ENCODE measurements around the gene KLK6. TPM values are rescaled to one million over a fixed set of nuclear protein-coding genes. Genes with fewer than 3 reads are reported as not detected.

Gene KLK6
- total and polyA plus RNA-seq, 2 donors (not counting 3 experiments of a cell fraction or from before 2014, with no cell fraction given) = 0.12 TPM; not detected in 1

GRCh38 chr19:50924586-50924985 lies 44.8 kb downstream of the KLK6 start:
- ChIA-PET POLR2A (no interaction called here), CTCF (interaction anchor here (0.8 to 6.6 kb wide), 5 partner anchors 9 to 387 kb away, joined by 3 to 129 read pairs (median 4); no protein-coding TSS in a partner anchor)
- Histone ChIP-seq H3K9me3 (replicated peaks; ENCODE audit: control insufficient read depth, insufficient read depth, low read length) (no peaks in the 10 kb centered on the region), H3K9me1 (replicated peaks; ENCODE audit: control insufficient read depth, extremely low read depth, insufficient read depth, low read length) (no peaks in the 10 kb centered on the region), H3K4me1 (ENCODE audit: control insufficient read depth, extremely low read depth, insufficient read depth, low read length) (no peaks in the 10 kb centered on the region), H3K9ac (replicated peaks; ENCODE audit: extremely low read depth, insufficient read depth, low read length) (no peak overlapping the region), H3K4me3 (replicated peaks in 1 of 3; ENCODE audit: insufficient read depth in 1 of 3, low read depth in 1 of 3, low read length in 3 of 3) (no peak overlapping the region), H2AFZ (ENCODE audit: low read depth, low read length) (no peak overlapping the region), H3K79me2 (ENCODE audit: control insufficient read depth, insufficient read depth, low read length) (no peaks in the 10 kb centered on the region), H3K36me3 (ENCODE audit: control insufficient read depth in 2 of 2, extremely low read depth in 1 of 2, insufficient read depth in 2 of 2, low read length in 2 of 2) (no peaks in the 10 kb centered on the region), H4K20me1 (replicated peaks; ENCODE audit: control insufficient read depth, extremely low read depth, insufficient read depth, low read length) (no peaks in the 10 kb centered on the region), H3K27ac (ENCODE audit: insufficient read depth, low read depth, low read length) (no peak overlapping the region), H3K4me2 (ENCODE audit: insufficient read depth, low read length) (no peak overlapping the region), H3K27me3 (ENCODE audit: control insufficient read depth in 2 of 2, insufficient read depth in 2 of 2, low read length in 2 of 2) (peaks cover 0 to 3% of the 10 kb centered on the region in 2 experiments)
- no peak for DNase-seq (ENCODE audit: low read depth, low spot score)
- TF ChIP-seq MAX (IDR thresholded peaks at IDR 0.05; ENCODE audit: insufficient read depth, insufficient read length) (no peak), MYC (IDR thresholded peaks at IDR 0.05; ENCODE audit: low read depth, low read length) (no peak), FOS (IDR thresholded peaks at IDR 0.05; ENCODE audit: borderline replicate concordance, insufficient read depth, low read length) (no peak), POLR2AphosphoS5 (IDR thresholded peaks at IDR 0.05; ENCODE audit: insufficient read depth, low read depth, low read length) (no peak), JUN (IDR thresholded peaks at IDR 0.05; ENCODE audit: borderline replicate concordance, insufficient read depth, insufficient read length, low read depth) (no peak)
- TF ChIP-seq, protein P1, sequence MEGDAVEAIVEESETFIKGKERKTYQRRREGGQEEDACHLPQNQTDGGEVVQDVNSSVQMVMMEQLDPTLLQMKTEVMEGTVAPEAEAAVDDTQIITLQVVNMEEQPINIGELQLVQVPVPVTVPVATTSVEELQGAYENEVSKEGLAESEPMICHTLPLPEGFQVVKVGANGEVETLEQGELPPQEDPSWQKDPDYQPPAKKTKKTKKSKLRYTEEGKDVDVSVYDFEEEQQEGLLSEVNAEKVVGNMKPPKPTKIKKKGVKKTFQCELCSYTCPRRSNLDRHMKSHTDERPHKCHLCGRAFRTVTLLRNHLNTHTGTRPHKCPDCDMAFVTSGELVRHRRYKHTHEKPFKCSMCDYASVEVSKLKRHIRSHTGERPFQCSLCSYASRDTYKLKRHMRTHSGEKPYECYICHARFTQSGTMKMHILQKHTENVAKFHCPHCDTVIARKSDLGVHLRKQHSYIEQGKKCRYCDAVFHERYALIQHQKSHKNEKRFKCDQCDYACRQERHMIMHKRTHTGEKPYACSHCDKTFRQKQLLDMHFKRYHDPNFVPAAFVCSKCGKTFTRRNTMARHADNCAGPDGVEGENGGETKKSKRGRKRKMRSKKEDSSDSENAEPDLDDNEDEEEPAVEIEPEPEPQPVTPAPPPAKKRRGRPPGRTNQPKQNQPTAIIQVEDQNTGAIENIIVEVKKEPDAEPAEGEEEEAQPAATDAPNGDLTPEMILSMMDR (IDR thresholded peaks at IDR 0.05; ENCODE audit: extremely low read depth in 1 of 2, insufficient read depth in 1 of 2, low read depth in 1 of 2, low read length in 2 of 2) = no peak
- dilution Hi-C loops (cut with MboI; ENCODE audit: extremely low pct_ligation_motif_present, low sequenced_read_pairs) = no loop called here
- no TSS peak for BruUV-seq (replicated peaks)
- FAIRE-seq = no peak
- intact Hi-C loops (cut with micrococcal nuclease) = loop anchor here (5.0 kb wide), 3 partner anchors 202 to 322 kb away; partner anchors contain the start of gene CLEC11A

Measured in endothelial cell of umbilical vein (primary cell).